GM23248 (cell line): ENCODE measurements around the gene CLINT1. TPM values are rescaled to one million over a fixed set of nuclear protein-coding genes. Genes with fewer than 3 reads are reported as not detected.

ENCODE experiments used
- DNase-seq: peaks from one replicate; pipeline ENCODE4 v3.0.0-alpha.2; 2015
- H2AFZ ChIP-seq: fragments of 200-600 bp; sonication (generic); 2 replicates; pipeline ENCODE4 v1.6.1; 2016; ENCODE audit warnings: antibody characterized with exemption
- H3F3A ChIP-seq: fragments of 200-600 bp; sonication (generic); 2 replicates; pipeline ENCODE4 v1.6.1; 2016; ENCODE audit warnings: mild to moderate bottlenecking, antibody characterized with exemption, mixed run types; ENCODE audit not compliant: insufficient read depth
- H3K27ac ChIP-seq: fragments of 200-600 bp; sonication (generic); 2 replicates; pipeline ENCODE4 v1.5.1; 2016; ENCODE audit warnings: mild to moderate bottlenecking
- H3K27me3 ChIP-seq: fragments of 200-600 bp; sonication (generic); replicated peaks from 2 replicates; pipeline ENCODE4 v1.6.1; 2016; ENCODE audit warnings: mild to moderate bottlenecking; ENCODE audit not compliant: insufficient read depth
- H3K36me3 ChIP-seq: fragments of 200-600 bp; sonication (generic); 2 replicates; pipeline ENCODE4 v1.6.1; 2016; ENCODE audit warnings: low read depth, mild to moderate bottlenecking
- H3K4me1 ChIP-seq: fragments of 200-600 bp; sonication (generic); 2 replicates; pipeline ENCODE4 v1.6.1; 2016; ENCODE audit warnings: mild to moderate bottlenecking; ENCODE audit not compliant: insufficient read depth
- H3K4me2 ChIP-seq: fragments of 200-600 bp; sonication (generic); one replicate; pipeline ENCODE4 v1.6.1; 2016; ENCODE audit warnings: mild to moderate bottlenecking; ENCODE audit not compliant: unreplicated experiment
- H3K4me3 ChIP-seq: fragments of 200-600 bp; sonication (generic); 2 replicates; pipeline ENCODE4 v1.5.1; 2016; ENCODE audit warnings: mild to moderate bottlenecking
- H3K79me2 ChIP-seq: fragments of 200-600 bp; sonication (generic); 2 replicates; pipeline ENCODE4 v1.6.1; 2016; ENCODE audit warnings: mild to moderate bottlenecking; ENCODE audit not compliant: insufficient read depth
- H3K9ac ChIP-seq: fragments of 200-600 bp; sonication (generic); 2 replicates; pipeline ENCODE4 v1.6.1; 2016; ENCODE audit warnings: mild to moderate bottlenecking
- H3K9me2 ChIP-seq: fragments of 200-600 bp; sonication (generic); 2 replicates; pipeline ENCODE4 v1.6.1; 2016; ENCODE audit warnings: mixed run types, mild to moderate bottlenecking, moderate library complexity; ENCODE audit not compliant: insufficient read depth
- H3K9me3 ChIP-seq: fragments of 200-600 bp; sonication (generic); one replicate; pipeline ENCODE4 v1.6.1; 2017; ENCODE audit warnings: low read depth
- H4K20me1 ChIP-seq: fragments of 200-600 bp; sonication (generic); 2 replicates; pipeline ENCODE4 v1.6.0; 2016; ENCODE audit not compliant: insufficient read depth
- EZH2 ChIP-seq: fragments of 200-600 bp; sonication (generic); IDR thresholded peaks from 2 replicates; pipeline ENCODE4 v1.6.1; 2018; ENCODE audit warnings: antibody characterized with exemption, mild to moderate bottlenecking; ENCODE audit not compliant: insufficient read depth, poor library complexity, severe bottlenecking
- EZH2phosphoT487 ChIP-seq: fragments of 200-600 bp; sonication (generic); IDR thresholded peaks from 2 replicates; pipeline ENCODE4 v1.6.1; 2018; ENCODE audit warnings: antibody characterized with exemption, moderate library complexity, mild to moderate bottlenecking, low read depth; ENCODE audit not compliant: insufficient read depth
- WGBS, 2 experiments: methylation state at CpG; one replicate each; pipeline ENCODE4 v1.1.6; 2015 to 2017; ENCODE audit warnings: low lambda C conversion rate in 2 of 2, low coverage in 1 of 2; ENCODE audit errors: missing lambda C conversion rate in 2 of 2; 5-methylcytosine and 5-hydroxymethylcytosine counted together
- in situ Hi-C: fragments of 300-500 bp; cut with MboI; formaldehyde crosslinking; loops from 2 replicates; pipeline ENCODE4 v1.15.0; 2020
- polyA plus RNA-seq: library from polyadenylated mRNA; unstranded; fragments of >200 nt; fragmentation: Nextera tagmentation; extraction: Ambion mirVana; gene quantifications from 2 replicates; pipeline ENCODE4 v1.2.1, GENCODE V29; 2016
- small RNA-seq: library from RNA; depleted of rRNA; stranded (forward); fragments of <200 nt; gene quantifications from one replicate; pipeline ENCODE3, GENCODE V24; 2014; ENCODE audit warnings: low read depth, low replicate concordance
- total RNA-seq: library from RNA; depleted of rRNA; stranded (reverse); fragments of >200 nt; shearing (Covaris generic); gene quantifications from 2 replicates; pipeline ENCODE4 v1.2.3, GENCODE V29; 2014; rRNA removed

Gene CLINT1
- total and polyA plus RNA-seq, 2 experiments from 2014 or later: 56.1 to 68.4 TPM

DNA sequence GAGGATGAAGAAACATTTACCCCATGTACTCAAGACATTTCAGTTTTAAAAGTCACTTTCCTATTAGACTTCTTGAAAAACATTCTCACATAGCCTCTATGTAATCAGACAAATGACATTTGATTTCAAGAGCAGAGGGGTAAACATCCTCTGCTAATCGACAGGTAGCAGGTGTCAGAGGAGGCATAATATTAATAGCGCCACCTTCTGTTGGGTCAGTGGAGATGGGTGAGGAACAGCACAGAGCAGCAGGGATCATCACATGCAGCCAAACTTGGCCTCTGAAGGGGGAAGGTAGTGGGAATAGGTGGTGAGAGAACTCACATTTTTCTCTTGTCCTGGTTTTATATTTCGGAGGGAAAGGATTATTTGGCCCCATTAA lies 118.7 kb downstream of the CLINT1 start:
- in situ Hi-C loops: loop anchor here (25.0 kb wide), 1 partner anchor 403 kb away; a partner anchor contains a TSS
- TF ChIP-seq EZH2: no peak
- WGBS, 2 experiments: 70 to 71% methylated on average over 3 of the region's 3 CpGs

DNA sequence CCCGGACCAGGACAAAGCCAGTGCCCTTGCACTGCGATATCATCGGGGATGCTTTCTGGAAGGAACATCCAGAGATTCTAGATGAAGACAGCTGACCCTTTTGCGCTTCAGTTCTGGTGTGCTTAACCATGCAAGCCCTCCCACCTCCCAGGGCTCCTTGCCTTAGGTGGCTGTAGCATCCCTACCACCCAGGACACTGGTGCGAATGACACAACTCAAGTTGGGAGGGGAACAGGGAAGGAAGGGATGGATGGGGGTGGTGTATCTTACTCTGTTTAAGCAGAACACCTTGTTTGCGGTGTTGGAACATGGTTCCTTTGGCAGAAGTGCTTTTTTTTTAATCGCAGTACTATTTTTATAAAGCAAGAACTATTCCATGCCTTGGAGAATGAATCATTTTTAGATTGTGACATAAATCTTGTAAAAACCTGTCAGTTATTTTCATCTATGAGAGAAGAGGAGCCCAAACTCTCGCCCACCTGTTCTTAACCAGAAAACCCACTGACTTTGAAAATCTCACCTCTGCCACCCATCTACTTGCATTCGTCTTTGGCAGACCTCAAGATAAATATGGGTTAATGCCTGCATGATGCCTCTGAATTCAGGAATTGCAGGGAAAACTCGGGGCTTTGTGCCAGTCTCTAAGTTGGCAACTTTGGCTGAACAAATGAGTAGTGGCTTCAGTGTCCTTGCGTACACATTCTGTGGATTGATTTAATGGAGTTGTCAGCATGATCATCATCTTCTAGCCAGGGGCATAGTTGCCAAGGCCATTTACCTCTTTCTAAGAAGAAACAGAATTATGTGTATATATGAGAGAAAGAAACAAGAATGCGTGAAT lies 119.3 kb downstream of the CLINT1 start:
- no peaks in the 10 kb centered on the region for H3K4me1 ChIP-seq
- no peak overlapping the region for H2AFZ ChIP-seq
- H3K79me2 ChIP-seq: no peaks in the 10 kb centered on the region
- TF ChIP-seq EZH2 (no peak), EZH2phosphoT487 (no peak)
- no peaks in the 10 kb centered on the region for H3K9me2 ChIP-seq
- no peaks in the 10 kb centered on the region for H3K27me3 ChIP-seq
- no peaks in the 10 kb centered on the region for H3F3A ChIP-seq
- 88 to 89% methylated on average over 12 of the region's 12 CpGs for WGBS, 2 experiments
- H3K9ac ChIP-seq: no peak overlapping the region
- no peak overlapping the region for H3K4me3 ChIP-seq
- H3K27ac ChIP-seq: no peak overlapping the region
- no peak overlapping the region for H3K4me2 ChIP-seq
- H3K36me3 ChIP-seq: peaks cover 7% of the 10 kb centered on the region; the same call in 1 of the 2 replicates
- no peaks in the 10 kb centered on the region for H3K9me3 ChIP-seq
- no peaks in the 10 kb centered on the region for H4K20me1 ChIP-seq
- DNase-seq: no peak
- in situ Hi-C loops: loop anchor here (25.0 kb wide), 1 partner anchor 402 kb away; a partner anchor contains a TSS

More for the DNA sequence above, 118.7 kb downstream of the CLINT1 start:
- no peaks in the 10 kb centered on the region for H3K9me3 ChIP-seq
- no peaks in the 10 kb centered on the region for H3K4me1 ChIP-seq
- H3K27me3 ChIP-seq: no peaks in the 10 kb centered on the region
- H3K4me2 ChIP-seq: no peak overlapping the region
- peak; percentile 36 for DNase-seq
- H3K9ac ChIP-seq: no peak overlapping the region
- no peaks in the 10 kb centered on the region for H3K79me2 ChIP-seq
- no peaks in the 10 kb centered on the region for H3F3A ChIP-seq
- H3K4me3 ChIP-seq: no peak overlapping the region
- no peak overlapping the region for H3K27ac ChIP-seq
- H4K20me1 ChIP-seq: no peaks in the 10 kb centered on the region
- no peak overlapping the region for H2AFZ ChIP-seq
- peaks cover 7% of the 10 kb centered on the region; the same call in 1 of the 2 replicates for H3K36me3 ChIP-seq
- H3K9me2 ChIP-seq: no peaks in the 10 kb centered on the region

DNA sequence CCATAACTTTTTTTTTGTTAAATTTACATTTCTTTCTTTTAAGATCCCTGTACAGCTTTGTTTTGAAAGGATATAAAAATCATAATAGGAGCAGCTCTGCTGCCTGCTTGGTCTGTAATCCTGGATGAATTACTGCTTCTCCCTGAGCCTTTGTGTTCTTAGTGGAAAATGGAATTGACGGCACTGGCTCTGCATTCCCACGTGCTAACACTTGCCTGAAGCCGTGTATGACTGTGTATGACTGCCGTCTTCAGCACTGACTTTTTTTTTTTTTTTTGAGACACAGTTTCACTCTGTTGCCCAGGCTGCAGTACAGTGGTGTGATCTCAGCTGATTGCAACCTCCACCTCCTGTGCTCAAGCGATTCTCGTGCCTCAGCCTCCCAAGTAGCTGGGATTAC lies 123.0 kb downstream of the CLINT1 start:
- TF ChIP-seq EZH2phosphoT487 (no peak), EZH2 (no peak)
- no peak overlapping the region for H3K4me3 ChIP-seq
- 0 out of 2 replicates have a peak, but pooled peaks cover 3% of the 10 kb centered on the region for H3K4me1 ChIP-seq
- in situ Hi-C loops: loop anchor here (25.0 kb wide), 1 partner anchor 399 kb away; a partner anchor contains a TSS
- H3K79me2 ChIP-seq: no peaks in the 10 kb centered on the region; the same call in 1 of the 2 replicates
- H3K36me3 ChIP-seq: peaks cover 7% of the 10 kb centered on the region; the same call in 1 of the 2 replicates
- H2AFZ ChIP-seq: no peak overlapping the region
- no peak overlapping the region for H3K4me2 ChIP-seq
- no peaks in the 10 kb centered on the region for H4K20me1 ChIP-seq
- no peaks in the 10 kb centered on the region for H3K27me3 ChIP-seq
- no peak for DNase-seq
- no peak overlapping the region for H3K9ac ChIP-seq
- H3F3A ChIP-seq: peaks cover 8% of the 10 kb centered on the region; the same call in 1 of the 2 replicates
- no peaks in the 10 kb centered on the region for H3K9me3 ChIP-seq
- no peak overlapping the region for H3K27ac ChIP-seq
- H3K9me2 ChIP-seq: no peaks in the 10 kb centered on the region
- WGBS, 2 experiments: 76 to 82% methylated on average over 6 of the region's 6 CpGs

Small RNA genes lying within 50 kb of the gene (small RNA-seq; reads per million reads assigned to genes)
- gene AC026407.1: not detected
- gene RNU6-260P: not detected

Other genes with a start within 250 kb of the CLINT1 start
- not detected in 2 replicates for gene SOX30, start 206.7 kb downstream of the CLINT1 start, total RNA-seq
- gene SOX30, start 206.7 kb downstream of the CLINT1 start, polyA plus RNA-seq: 0.08 TPM in 2 replicates
- not detected in 2 replicates for gene C5orf52, start 187.6 kb downstream of the CLINT1 start, total RNA-seq
- gene C5orf52, start 187.6 kb downstream of the CLINT1 start, polyA plus RNA-seq: not detected in 2 replicates
- gene THG1L, start 127.7 kb downstream of the CLINT1 start, total RNA-seq: 10.3 and 12.3 TPM in 2 replicates
- gene THG1L, start 127.7 kb downstream of the CLINT1 start, polyA plus RNA-seq: 6.9 and 8.9 TPM in 2 replicates
- gene LSM11, start 115.4 kb downstream of the CLINT1 start, total RNA-seq: 2.1 and 4.0 TPM in 2 replicates
- gene LSM11, start 115.4 kb downstream of the CLINT1 start, polyA plus RNA-seq: 0.52 and 0.79 TPM in 2 replicates